ENCODE data around the gene RTRAF.

The RTRAF gene

DNA sequence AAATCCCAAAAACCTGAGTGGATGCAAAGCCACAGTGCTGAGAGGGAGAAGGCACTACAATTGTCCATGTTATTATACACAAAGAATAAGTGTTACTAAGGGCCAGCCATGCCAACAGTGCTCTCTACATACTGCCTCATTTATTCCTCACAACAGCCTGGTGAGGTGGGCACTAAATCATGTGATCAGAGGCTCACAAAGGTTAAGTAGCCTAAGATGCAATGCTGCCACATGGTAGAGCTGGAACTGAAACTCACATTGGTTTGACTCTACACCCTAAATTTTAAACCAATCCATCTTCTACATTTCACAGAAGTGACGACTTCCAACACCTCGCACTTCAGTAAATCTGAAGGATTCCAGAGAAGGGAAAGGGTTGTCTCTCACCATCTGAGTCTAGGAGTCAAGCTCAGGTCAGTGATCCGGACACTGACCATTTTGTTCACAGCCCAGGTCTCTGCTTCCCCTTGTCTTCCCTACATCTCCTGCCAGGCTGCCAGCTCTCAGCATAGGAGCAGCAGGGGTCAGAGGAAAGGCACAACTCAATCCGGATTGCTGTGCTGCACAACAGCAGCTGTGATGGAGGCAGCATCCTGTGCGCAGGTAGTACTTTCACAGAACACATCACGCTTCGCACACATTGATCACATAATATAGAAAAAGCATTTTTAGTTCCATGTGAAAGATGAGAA, 49.9 kb downstream of the RTRAF start:
- TF ChIP-seq POLR2AphosphoS5 (IDR thresholded peaks at IDR 0.05; ENCODE audit: low read depth) (no peak), GABPA (IDR thresholded peaks at IDR 0.05; ENCODE audit: low read depth) (no peak), SPI1 (IDR thresholded peaks at IDR 0.05; ENCODE audit: borderline replicate concordance, low read depth) (no peak)
- TF ChIP-seq, protein P1, sequence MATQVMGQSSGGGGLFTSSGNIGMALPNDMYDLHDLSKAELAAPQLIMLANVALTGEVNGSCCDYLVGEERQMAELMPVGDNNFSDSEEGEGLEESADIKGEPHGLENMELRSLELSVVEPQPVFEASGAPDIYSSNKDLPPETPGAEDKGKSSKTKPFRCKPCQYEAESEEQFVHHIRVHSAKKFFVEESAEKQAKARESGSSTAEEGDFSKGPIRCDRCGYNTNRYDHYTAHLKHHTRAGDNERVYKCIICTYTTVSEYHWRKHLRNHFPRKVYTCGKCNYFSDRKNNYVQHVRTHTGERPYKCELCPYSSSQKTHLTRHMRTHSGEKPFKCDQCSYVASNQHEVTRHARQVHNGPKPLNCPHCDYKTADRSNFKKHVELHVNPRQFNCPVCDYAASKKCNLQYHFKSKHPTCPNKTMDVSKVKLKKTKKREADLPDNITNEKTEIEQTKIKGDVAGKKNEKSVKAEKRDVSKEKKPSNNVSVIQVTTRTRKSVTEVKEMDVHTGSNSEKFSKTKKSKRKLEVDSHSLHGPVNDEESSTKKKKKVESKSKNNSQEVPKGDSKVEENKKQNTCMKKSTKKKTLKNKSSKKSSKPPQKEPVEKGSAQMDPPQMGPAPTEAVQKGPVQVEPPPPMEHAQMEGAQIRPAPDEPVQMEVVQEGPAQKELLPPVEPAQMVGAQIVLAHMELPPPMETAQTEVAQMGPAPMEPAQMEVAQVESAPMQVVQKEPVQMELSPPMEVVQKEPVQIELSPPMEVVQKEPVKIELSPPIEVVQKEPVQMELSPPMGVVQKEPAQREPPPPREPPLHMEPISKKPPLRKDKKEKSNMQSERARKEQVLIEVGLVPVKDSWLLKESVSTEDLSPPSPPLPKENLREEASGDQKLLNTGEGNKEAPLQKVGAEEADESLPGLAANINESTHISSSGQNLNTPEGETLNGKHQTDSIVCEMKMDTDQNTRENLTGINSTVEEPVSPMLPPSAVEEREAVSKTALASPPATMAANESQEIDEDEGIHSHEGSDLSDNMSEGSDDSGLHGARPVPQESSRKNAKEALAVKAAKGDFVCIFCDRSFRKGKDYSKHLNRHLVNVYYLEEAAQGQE (IDR thresholded peaks at IDR 0.05; ENCODE audit: insufficient replicate concordance, low read depth), result no peak
- TF ChIP-seq, protein P2, sequence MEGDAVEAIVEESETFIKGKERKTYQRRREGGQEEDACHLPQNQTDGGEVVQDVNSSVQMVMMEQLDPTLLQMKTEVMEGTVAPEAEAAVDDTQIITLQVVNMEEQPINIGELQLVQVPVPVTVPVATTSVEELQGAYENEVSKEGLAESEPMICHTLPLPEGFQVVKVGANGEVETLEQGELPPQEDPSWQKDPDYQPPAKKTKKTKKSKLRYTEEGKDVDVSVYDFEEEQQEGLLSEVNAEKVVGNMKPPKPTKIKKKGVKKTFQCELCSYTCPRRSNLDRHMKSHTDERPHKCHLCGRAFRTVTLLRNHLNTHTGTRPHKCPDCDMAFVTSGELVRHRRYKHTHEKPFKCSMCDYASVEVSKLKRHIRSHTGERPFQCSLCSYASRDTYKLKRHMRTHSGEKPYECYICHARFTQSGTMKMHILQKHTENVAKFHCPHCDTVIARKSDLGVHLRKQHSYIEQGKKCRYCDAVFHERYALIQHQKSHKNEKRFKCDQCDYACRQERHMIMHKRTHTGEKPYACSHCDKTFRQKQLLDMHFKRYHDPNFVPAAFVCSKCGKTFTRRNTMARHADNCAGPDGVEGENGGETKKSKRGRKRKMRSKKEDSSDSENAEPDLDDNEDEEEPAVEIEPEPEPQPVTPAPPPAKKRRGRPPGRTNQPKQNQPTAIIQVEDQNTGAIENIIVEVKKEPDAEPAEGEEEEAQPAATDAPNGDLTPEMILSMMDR (IDR thresholded peaks at IDR 0.05; ENCODE audit: insufficient read depth, low read length), result no peak
- no peak for DNase-seq (ENCODE audit: low read depth in 1 of 2, low spot score in 1 of 2)
- Histone ChIP-seq H3K27me3 (ENCODE audit: insufficient read depth, poor library complexity, severe bottlenecking) (no peaks in the 10 kb centered on the region), H3K27ac (replicated peaks) (no peak overlapping the region), H3K4me3 (replicated peaks; ENCODE audit: insufficient read depth, low read length) (no peak overlapping the region)

DNA sequence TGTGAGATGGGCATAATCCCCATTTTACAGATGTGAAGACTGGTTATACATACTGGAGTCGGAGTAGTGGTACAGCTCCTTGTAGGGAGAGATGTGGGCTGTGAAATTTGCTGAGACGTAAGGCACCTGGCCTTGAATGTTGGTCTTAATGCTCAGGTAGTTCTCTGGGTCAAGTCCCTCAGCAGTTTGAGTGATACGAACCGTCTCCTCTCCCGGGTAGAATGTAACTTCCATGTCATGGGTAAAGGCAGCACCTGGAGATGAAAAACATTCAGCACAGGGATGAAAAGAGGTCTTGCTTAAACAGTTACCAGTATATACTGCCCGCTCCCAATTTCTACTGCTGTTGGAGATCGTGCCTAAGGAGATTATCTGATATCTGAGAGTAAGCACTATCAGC, 51.3 kb downstream of the RTRAF start:
- no peak for DNase-seq (ENCODE audit: low read depth in 1 of 2, low spot score in 1 of 2)
- H3K27ac ChIP-seq (replicated peaks), result no peak overlapping the region
- H3K4me3 ChIP-seq (replicated peaks; ENCODE audit: insufficient read depth, low read length), result no peak overlapping the region
- no peaks in the 10 kb centered on the region for H3K27me3 ChIP-seq (ENCODE audit: insufficient read depth, poor library complexity, severe bottlenecking)
- TF ChIP-seq GABPA (IDR thresholded peaks at IDR 0.05; ENCODE audit: low read depth) (no peak), SPI1 (IDR thresholded peaks at IDR 0.05; ENCODE audit: borderline replicate concordance, low read depth) (no peak), POLR2AphosphoS5 (IDR thresholded peaks at IDR 0.05; ENCODE audit: low read depth) (no peak)
- TF ChIP-seq, protein P1 (IDR thresholded peaks at IDR 0.05; ENCODE audit: insufficient replicate concordance, low read depth), result no peak

DNA sequence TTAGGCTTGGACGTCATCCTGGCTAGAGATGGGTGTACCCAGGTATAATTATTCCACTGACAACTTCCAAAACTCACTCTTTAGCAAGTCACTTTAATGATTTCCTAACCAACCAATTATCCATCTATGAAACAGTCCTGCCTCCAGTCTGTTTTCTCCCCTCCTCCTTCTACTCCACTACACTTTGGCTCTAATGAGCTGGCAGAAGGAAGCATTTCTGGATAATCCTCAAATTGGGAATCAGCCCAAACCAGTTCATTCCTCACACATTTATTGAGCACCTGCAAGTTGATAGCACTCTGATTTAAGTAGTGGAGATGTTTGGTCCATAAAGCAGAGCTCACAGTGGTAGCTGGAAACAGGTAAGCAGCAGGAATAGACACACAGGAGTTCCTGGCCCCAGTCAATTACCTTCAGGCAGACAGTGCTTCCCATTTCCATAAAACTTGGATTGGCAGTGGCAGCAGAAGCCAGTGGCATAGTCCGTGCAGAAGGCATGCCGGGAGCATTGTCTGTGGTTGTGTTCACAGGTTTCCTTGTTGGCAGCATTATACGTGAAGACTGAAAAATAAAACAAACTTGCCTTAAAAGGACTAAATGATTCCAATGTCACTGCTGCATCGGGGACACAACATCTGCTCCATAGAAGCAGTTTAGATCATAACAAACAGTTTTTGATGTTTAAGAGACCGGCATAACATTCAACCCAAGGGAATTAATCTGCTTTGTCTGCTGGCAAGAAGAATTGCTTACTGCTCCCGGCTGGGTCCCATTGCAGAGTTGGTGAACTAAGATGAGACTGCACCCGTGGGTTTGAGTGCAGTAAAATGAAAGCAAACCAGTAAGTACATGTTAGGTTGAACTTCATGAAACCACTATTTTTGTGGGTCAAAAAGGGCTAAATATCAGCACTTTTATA, 53.3 kb downstream of the RTRAF start:
- Histone ChIP-seq H3K27me3 (ENCODE audit: insufficient read depth, poor library complexity, severe bottlenecking) (no peaks in the 10 kb centered on the region), H3K27ac (replicated peaks) (no peak overlapping the region), H3K4me3 (replicated peaks; ENCODE audit: insufficient read depth, low read length) (no peak overlapping the region)
- TF ChIP-seq POLR2AphosphoS5 (IDR thresholded peaks at IDR 0.05; ENCODE audit: low read depth), result no peak
- TF ChIP-seq SPI1 (IDR thresholded peaks at IDR 0.05; ENCODE audit: borderline replicate concordance, low read depth), result no peak
- no peak for TF ChIP-seq GABPA (IDR thresholded peaks at IDR 0.05; ENCODE audit: low read depth)
- TF ChIP-seq, protein P2 (IDR thresholded peaks at IDR 0.05; ENCODE audit: insufficient read depth, low read length), result no peak
- no peak for DNase-seq (ENCODE audit: low read depth in 1 of 2, low spot score in 1 of 2)

DNA sequence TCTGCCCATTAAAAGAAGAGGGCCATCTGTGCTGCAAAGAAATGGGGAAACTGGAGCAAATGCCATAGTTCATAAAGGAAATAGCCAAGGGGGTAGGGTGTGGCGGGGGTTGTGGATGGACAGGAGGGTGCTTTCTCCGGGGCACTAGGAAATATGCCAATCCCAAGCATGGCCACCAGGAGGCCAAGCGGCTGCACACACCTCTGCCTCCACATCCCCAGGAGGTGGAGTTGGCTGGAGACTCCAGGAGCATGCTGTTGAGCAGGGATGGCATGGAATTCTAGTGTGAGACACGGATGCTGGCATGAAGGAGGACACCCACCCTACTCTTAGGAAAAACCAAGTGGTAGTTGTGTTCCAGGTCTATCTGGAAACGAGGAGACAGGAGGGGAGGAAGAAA, 54.3 kb downstream of the RTRAF start:
- DNase-seq (ENCODE audit: low read depth in 1 of 2, low spot score in 1 of 2), result peak in 1 of 2 experiments; percentile 10
- Histone ChIP-seq H3K27me3 (ENCODE audit: insufficient read depth, poor library complexity, severe bottlenecking) (no peaks in the 10 kb centered on the region), H3K27ac (replicated peaks) (no peak overlapping the region), H3K4me3 (replicated peaks; ENCODE audit: insufficient read depth, low read length) (no peak overlapping the region)
- TF ChIP-seq, protein P2 (IDR thresholded peaks at IDR 0.05; ENCODE audit: insufficient read depth, low read length), result peak; percentile 65
- TF ChIP-seq, protein P1 (IDR thresholded peaks at IDR 0.05; ENCODE audit: insufficient replicate concordance, low read depth), result no peak

All from HL-60 (cell line).